SK-N-MC (cell line): ENCODE results near the gene ESD.

Experiments
- EZH2 ChIP-seq: fragments of 200-600 bp; sonication (generic); IDR thresholded peaks from one replicate; pipeline ENCODE4 v1.6.1; 2017; ENCODE audit warnings: antibody characterized with exemption
- FOXP2 ChIP-seq: optimal IDR thresholded peaks from 2 replicates; pipeline ENCODE3; 2011; ENCODE audit warnings: mild to moderate bottlenecking, moderate library complexity; ENCODE audit not compliant: insufficient read depth; ENCODE audit errors: extremely low read length, control extremely low read depth
- POLR2AphosphoS5 ChIP-seq: IDR thresholded peaks from 2 replicates; pipeline ENCODE4 v1.6.1; 2012; ENCODE audit warnings: mild to moderate bottlenecking, low read depth, low read length, borderline replicate concordance

- TF ChIP-seq POLR2AphosphoS5 (no peak), EZH2 (no peak), FOXP2 (no peak)
Measured at GRCh38 chr13:46749951-46750350, 47.0 kb downstream of the ESD start.
